NCI-H1694 treated with DMSO at 0.1 percent for 48 hours (cell line): ENCODE measurements around the gene PRKCG.
"Not testable (repeated sequence)": the region's sequence is repeated elsewhere in the genome, so short reads cannot be mapped to it uniquely, and the experiment has no call there.

Source experiments
- DNase-seq: peaks from one replicate; lab custom pipeline; 2025; lab: John Stamatoyannopoulos, UW

Gene PRKCG

GRCh38 chr19:53881482-53882390, at the start of gene PRKCG:
PRKCG (plus strand) TSS chr19:53882197; CDS start chr19:53882495, 298 bp downstream.
- no peak for DNase-seq

GRCh38 chr19:53832861-53833260, 49.1 kb upstream of the PRKCG start:
- not testable (repeated sequence) for DNase-seq

- not testable (repeated sequence) for DNase-seq
These were observed 43.6 kb upstream of the PRKCG start for GRCh38 chr19:53838446-53838845.

GRCh38 chr19:53840241-53840640, 41.8 kb upstream of the PRKCG start:
- DNase-seq: not testable (repeated sequence)

- DNase-seq: not testable (repeated sequence)
These were observed 41.1 kb upstream of the PRKCG start for GRCh38 chr19:53840914-53841313.

- no peak for DNase-seq
These were observed 37.1 kb upstream of the PRKCG start for GRCh38 chr19:53844849-53845246.

- DNase-seq: no peak
These were observed 34.4 kb upstream of the PRKCG start for GRCh38 chr19:53847555-53847954.

- no peak for DNase-seq
These were observed 32.7 kb upstream of the PRKCG start for GRCh38 chr19:53849237-53849676.

GRCh38 chr19:53853707-53854106, 28.3 kb upstream of the PRKCG start:
- no peak for DNase-seq

- no peak for DNase-seq
These were observed 17.6 kb upstream of the PRKCG start for GRCh38 chr19:53864308-53864836.

GRCh38 chr19:53865523-53865917, 16.5 kb upstream of the PRKCG start:
- DNase-seq: no peak

- DNase-seq: no peak
These were observed 15.8 kb upstream of the PRKCG start for GRCh38 chr19:53865918-53866864.

GRCh38 chr19:53866865-53867224, 15.2 kb upstream of the PRKCG start:
- DNase-seq: no peak

- no peak for DNase-seq
These were observed 14.5 kb upstream of the PRKCG start, which contains the start of gene MYADM for GRCh38 chr19:53867225-53868090. MYADM (plus strand) TSS chr19:53867883; CDS start chr19:53873530, 5,647 bp downstream.

- DNase-seq: no peak
These were observed 13.7 kb upstream of the PRKCG start for GRCh38 chr19:53868091-53868891.

- no peak for DNase-seq
These were observed 12.8 kb upstream of the PRKCG start for GRCh38 chr19:53868892-53869804.

GRCh38 chr19:53869805-53870484, 12.1 kb upstream of the PRKCG start:
- DNase-seq: not testable (repeated sequence)

- DNase-seq: no peak
These were observed 11.5 kb upstream of the PRKCG start for GRCh38 chr19:53870485-53870844.

GRCh38 chr19:53871454-53871853, 10.5 kb upstream of the PRKCG start:
- DNase-seq: no peak
